Measurements from ENCODE around the gene GULP1. TPM values are rescaled to one million over a fixed set of nuclear protein-coding genes. Genes with fewer than 3 reads are reported as not detected.

GULP1 gene
- total RNA-seq, 1 experiment from 2014 or later, result 126 TPM

GRCh38 chr2:188322569-188323551 lies 31.2 kb downstream of the GULP1 start:
- peak; percentile 86 for DNase-seq (ENCODE audit: low read depth)

GRCh38 chr2:188324067-188324466 lies 32.4 kb downstream of the GULP1 start:
- peak; percentile 63 for DNase-seq (ENCODE audit: low read depth)

- no peak for DNase-seq (ENCODE audit: low read depth)
These were observed 34.6 kb downstream of the GULP1 start for GRCh38 chr2:188326290-188326668.

- no peak for DNase-seq (ENCODE audit: low read depth)
These were observed 35.1 kb downstream of the GULP1 start for GRCh38 chr2:188326669-188327301.

- no peak for DNase-seq (ENCODE audit: low read depth)
These were observed 36.0 kb downstream of the GULP1 start for GRCh38 chr2:188327518-188328213.

GRCh38 chr2:188328419-188328818 lies 36.7 kb downstream of the GULP1 start:
- no peak for DNase-seq (ENCODE audit: low read depth)

GRCh38 chr2:188330316-188331053 lies 38.8 kb downstream of the GULP1 start:
- DNase-seq (ENCODE audit: low read depth), result no peak

GRCh38 chr2:188332619-188333018 lies 40.9 kb downstream of the GULP1 start:
- no peak for DNase-seq (ENCODE audit: low read depth)

- peak; percentile 34 for DNase-seq (ENCODE audit: low read depth)
These were observed 42.3 kb downstream of the GULP1 start for GRCh38 chr2:188333751-188334524.

- no peak for DNase-seq (ENCODE audit: low read depth)
These were observed 46.8 kb downstream of the GULP1 start for GRCh38 chr2:188338463-188338862.

GRCh38 chr2:188340257-188340656 lies 48.6 kb downstream of the GULP1 start:
- DNase-seq (ENCODE audit: low read depth), result no peak

GRCh38 chr2:188345020-188345419 lies 53.3 kb downstream of the GULP1 start:
- DNase-seq (ENCODE audit: low read depth), result no peak

GRCh38 chr2:188345426-188345825 lies 53.8 kb downstream of the GULP1 start:
- peak; percentile 23 for DNase-seq (ENCODE audit: low read depth)

GRCh38 chr2:188345831-188346458 lies 54.3 kb downstream of the GULP1 start:
- DNase-seq (ENCODE audit: low read depth), result peak; percentile 26

- no peak for DNase-seq (ENCODE audit: low read depth)
These were observed 57.3 kb downstream of the GULP1 start for GRCh38 chr2:188349019-188349418.

GRCh38 chr2:188353282-188353681 lies 61.6 kb downstream of the GULP1 start:
- DNase-seq (ENCODE audit: low read depth), result no peak

- no peak for DNase-seq (ENCODE audit: low read depth)
These were observed 69.0 kb downstream of the GULP1 start for GRCh38 chr2:188360485-188361263.

GRCh38 chr2:188364033-188364630 lies 72.5 kb downstream of the GULP1 start:
- no peak for DNase-seq (ENCODE audit: low read depth)

- DNase-seq (ENCODE audit: low read depth), result no peak
These were observed 73.5 kb downstream of the GULP1 start for GRCh38 chr2:188365058-188365641.

Measured in M059J (cell line).